PC-9 (cell line): ENCODE data around the gene GPRC5C. TPM values are rescaled to one million over a fixed set of nuclear protein-coding genes. Genes with fewer than 3 reads are reported as not detected.

Source experiments
- BruUV-seq: library from RNA; stranded (reverse); fragments of 400-500 nt; replicated peaks from 2 replicates; lab custom pipeline; 2021; lab: Mats Ljungman, UMichigan
- CTCF ChIA-PET: fragments of 300-600 bp; sonication (Branson Sonifier 250); formaldehyde crosslinking; loops from one replicate; lab custom pipeline; 2022; ENCODE audit warnings: antibody characterized with exemption; lab: Charles Lee
- POLR2A ChIA-PET: fragments of 300-600 bp; sonication (Branson Sonifier 250); formaldehyde crosslinking; loops from one replicate; lab custom pipeline; 2022; ENCODE audit warnings: antibody characterized with exemption; ENCODE audit not compliant: unreplicated experiment; lab: Charles Lee
- DNase-seq, 2 experiments: peaks; one replicate each; pipeline versions ENCODE4 v3.0.0 to v3.0.0-alpha.2; 2015 to 2022; ENCODE audit warnings: mixed read lengths in 1 of 2
- H2AFZ ChIP-seq: fragments of 200-600 bp; sonication (generic); 2 replicates; pipeline ENCODE4 v1.8.1; 2017; ENCODE audit warnings: antibody characterized with exemption
- H3F3A ChIP-seq: fragments of 200-600 bp; sonication (generic); 2 replicates; pipeline ENCODE4 v1.8.1; 2017; ENCODE audit warnings: antibody characterized with exemption, mild to moderate bottlenecking, low read depth; ENCODE audit not compliant: insufficient read depth
- H3K27ac ChIP-seq: fragments of 200-600 bp; sonication (generic); 2 replicates; pipeline ENCODE4 v1.6.1; 2016; ENCODE audit warnings: mixed run types
- H3K27me3 ChIP-seq: fragments of 200-600 bp; sonication (generic); 2 replicates; pipeline ENCODE4 v1.6.1; 2016; ENCODE audit warnings: low read depth, mixed run types; ENCODE audit not compliant: insufficient read depth
- H3K36me3 ChIP-seq: fragments of 200-600 bp; sonication (generic); 2 replicates; pipeline ENCODE4 v1.6.1; 2016; ENCODE audit warnings: low read depth, mixed run types
- H3K4me1 ChIP-seq: fragments of 200-600 bp; sonication (generic); replicated peaks from 2 replicates; pipeline ENCODE4 v1.6.1; 2016; ENCODE audit warnings: mixed run types; ENCODE audit not compliant: insufficient read depth
- H3K4me2 ChIP-seq: fragments of 200-600 bp; sonication (generic); 2 replicates; pipeline ENCODE4 v1.6.1; 2017; ENCODE audit warnings: mixed run types
- H3K4me3 ChIP-seq: fragments of 200-600 bp; sonication (generic); 2 replicates; pipeline ENCODE4 v1.6.1; 2016; ENCODE audit warnings: mixed run types
- H3K79me2 ChIP-seq: fragments of 200-600 bp; sonication (generic); 2 replicates; pipeline ENCODE4 v1.6.1; 2017; ENCODE audit warnings: low read depth, mixed run types
- H3K9me2 ChIP-seq: fragments of 200-600 bp; sonication (generic); 2 replicates; pipeline ENCODE4 v1.8.1; 2017; ENCODE audit warnings: mild to moderate bottlenecking; ENCODE audit not compliant: insufficient read depth
- H3K9me3 ChIP-seq: fragments of 200-600 bp; sonication (generic); 2 replicates; pipeline ENCODE4 v1.8.1; 2016; ENCODE audit warnings: low read depth; ENCODE audit not compliant: insufficient read depth
- H4K20me1 ChIP-seq: fragments of 200-600 bp; sonication (generic); 2 replicates; pipeline ENCODE4 v1.8.1; 2017; ENCODE audit not compliant: insufficient read depth
- EZH2 ChIP-seq: fragments of 200-600 bp; sonication (generic); IDR thresholded peaks from 2 replicates; pipeline ENCODE4 v1.8.0; 2017; ENCODE audit warnings: antibody characterized with exemption, low read depth
- intact Hi-C: fragments of 100-400 bp; cut with micrococcal nuclease; formaldehyde crosslinking; loops from one replicate; pipeline ENCODE4 v1.10.0; 2022; ENCODE audit not compliant: unreplicated experiment
- total RNA-seq: library from RNA; stranded (reverse); gene quantifications from 2 replicates; pipeline ENCODE4 v1.2.3, GENCODE V29; 2021
- TF ChIP-seq, protein P1 (sequence below): fragments of 200-600 bp; sonication (generic); conservative IDR thresholded peaks from 2 replicates; pipeline ENCODE4 v1.6.1; 2017; ENCODE audit warnings: mixed run types, antibody characterized with exemption, mild to moderate bottlenecking, moderate library complexity

The GPRC5C gene
- total RNA-seq, 1 experiment from 2014 or later: 27.9 TPM

DNA sequence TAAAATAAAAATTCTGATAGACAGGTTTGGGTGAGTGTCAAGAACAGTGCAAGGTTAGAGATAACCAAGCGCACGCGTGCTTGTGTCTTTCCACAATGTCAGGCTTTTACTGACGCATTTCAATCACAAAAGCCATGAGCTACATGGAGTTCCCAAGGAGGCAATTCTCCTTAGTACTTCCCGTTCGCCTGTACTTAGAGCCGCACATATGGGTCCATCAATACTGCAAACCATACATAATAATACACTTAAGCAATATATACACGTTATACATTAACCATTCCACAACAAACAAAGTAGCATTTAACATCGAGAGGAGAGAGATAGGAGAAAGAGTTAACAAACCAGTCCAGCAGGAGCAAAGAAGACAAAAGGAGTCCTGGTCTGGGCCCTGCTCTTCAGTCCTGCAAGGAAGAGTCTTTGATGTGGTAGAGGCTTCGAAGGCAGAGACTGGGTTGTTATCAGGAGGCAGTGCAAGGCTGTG, 11.9 kb upstream of the GPRC5C start:
- DNase-seq: no peak
- POLR2A ChIA-PET: no interaction called here
- Histone ChIP-seq H3K27ac (no peak overlapping the region), H2AFZ (no peak overlapping the region), H3K4me1 (peaks cover 13% of the 10 kb centered on the region), H3K79me2 (no peaks in the 10 kb centered on the region), H4K20me1 (no peaks in the 10 kb centered on the region), H3K36me3 (no peaks in the 10 kb centered on the region), H3F3A (peaks cover 9% of the 10 kb centered on the region; the same call in 1 of the 2 replicates), H3K4me3 (no peak overlapping the region), H3K9me3 (no peaks in the 10 kb centered on the region), H3K9me2 (no peaks in the 10 kb centered on the region), H3K4me2 (no peak overlapping the region), H3K27me3 (no peaks in the 10 kb centered on the region)
- CTCF ChIA-PET: no interaction called here
- intact Hi-C loops: no loop called here
- no TSS peak for BruUV-seq
- TF ChIP-seq EZH2: no peak
- TF ChIP-seq, protein P1, sequence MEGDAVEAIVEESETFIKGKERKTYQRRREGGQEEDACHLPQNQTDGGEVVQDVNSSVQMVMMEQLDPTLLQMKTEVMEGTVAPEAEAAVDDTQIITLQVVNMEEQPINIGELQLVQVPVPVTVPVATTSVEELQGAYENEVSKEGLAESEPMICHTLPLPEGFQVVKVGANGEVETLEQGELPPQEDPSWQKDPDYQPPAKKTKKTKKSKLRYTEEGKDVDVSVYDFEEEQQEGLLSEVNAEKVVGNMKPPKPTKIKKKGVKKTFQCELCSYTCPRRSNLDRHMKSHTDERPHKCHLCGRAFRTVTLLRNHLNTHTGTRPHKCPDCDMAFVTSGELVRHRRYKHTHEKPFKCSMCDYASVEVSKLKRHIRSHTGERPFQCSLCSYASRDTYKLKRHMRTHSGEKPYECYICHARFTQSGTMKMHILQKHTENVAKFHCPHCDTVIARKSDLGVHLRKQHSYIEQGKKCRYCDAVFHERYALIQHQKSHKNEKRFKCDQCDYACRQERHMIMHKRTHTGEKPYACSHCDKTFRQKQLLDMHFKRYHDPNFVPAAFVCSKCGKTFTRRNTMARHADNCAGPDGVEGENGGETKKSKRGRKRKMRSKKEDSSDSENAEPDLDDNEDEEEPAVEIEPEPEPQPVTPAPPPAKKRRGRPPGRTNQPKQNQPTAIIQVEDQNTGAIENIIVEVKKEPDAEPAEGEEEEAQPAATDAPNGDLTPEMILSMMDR: no peak

DNA sequence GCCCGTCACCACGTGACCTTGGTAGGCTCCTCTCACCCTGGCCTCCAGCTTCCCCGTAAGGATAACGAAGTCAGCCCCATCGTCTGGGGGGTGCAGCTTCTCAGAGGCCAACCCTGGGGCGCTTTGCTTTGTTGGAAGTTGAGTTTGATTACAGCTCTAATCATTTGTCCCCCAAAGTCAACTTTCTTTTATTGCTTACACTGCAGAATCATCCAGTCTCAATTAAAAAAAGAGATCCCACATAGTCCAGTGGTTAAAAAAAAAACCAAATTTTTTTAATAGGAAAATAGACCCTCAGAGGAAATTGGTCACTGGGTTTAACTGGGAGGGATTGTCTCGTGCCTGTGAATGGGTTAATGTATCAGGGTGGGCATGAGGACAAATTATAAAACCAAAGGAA, 7.8 kb upstream of the GPRC5C start:
- Histone ChIP-seq H4K20me1 (no peaks in the 10 kb centered on the region), H3K4me1 (peaks cover 9% of the 10 kb centered on the region), H2AFZ (no peak overlapping the region), H3K9me2 (no peaks in the 10 kb centered on the region), H3F3A (no peaks in the 10 kb centered on the region; the same call in 1 of the 2 replicates), H3K9me3 (no peaks in the 10 kb centered on the region), H3K36me3 (no peaks in the 10 kb centered on the region), H3K4me2 (no peak overlapping the region), H3K79me2 (no peaks in the 10 kb centered on the region), H3K4me3 (no peak overlapping the region), H3K27me3 (no peaks in the 10 kb centered on the region), H3K27ac (no peak overlapping the region)
- POLR2A ChIA-PET: no interaction called here
- CTCF ChIA-PET: no interaction called here
- DNase-seq: no peak
- TF ChIP-seq EZH2: no peak
- TF ChIP-seq, protein P1: no peak
- no TSS peak for BruUV-seq
- intact Hi-C loops: no loop called here

DNA sequence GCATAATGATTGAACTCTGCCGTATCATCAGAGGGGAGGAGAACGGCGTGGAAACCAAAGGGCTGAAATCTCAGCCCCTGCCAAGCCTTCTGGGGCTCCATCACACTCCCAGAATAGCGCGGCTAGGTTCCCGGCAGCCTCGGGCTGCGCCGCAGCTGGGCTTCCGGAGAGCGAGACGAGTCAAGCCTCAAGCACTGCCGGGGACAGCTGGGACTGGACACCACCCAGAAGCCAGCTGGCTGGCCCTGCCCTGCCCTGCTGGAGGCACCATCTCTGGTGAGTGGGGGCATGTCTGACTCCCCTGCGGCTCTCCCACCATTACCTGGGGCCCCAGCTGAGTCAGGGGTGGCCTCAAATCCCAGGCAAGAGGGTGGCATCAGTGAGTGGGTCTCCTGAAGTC, 7.2 kb upstream of the GPRC5C start:
- no TSS peak for BruUV-seq
- Histone ChIP-seq H3K27ac (no peak overlapping the region), H3K9me3 (no peaks in the 10 kb centered on the region), H3K4me2 (no peak overlapping the region), H3K79me2 (no peaks in the 10 kb centered on the region), H4K20me1 (no peaks in the 10 kb centered on the region), H2AFZ (no peak overlapping the region), H3K9me2 (no peaks in the 10 kb centered on the region), H3K4me1 (peaks cover 11% of the 10 kb centered on the region), H3K27me3 (no peaks in the 10 kb centered on the region), H3K4me3 (no peak overlapping the region), H3K36me3 (no peaks in the 10 kb centered on the region), H3F3A (peaks cover under 1% of the 10 kb centered on the region; the same call in 1 of the 2 replicates)
- DNase-seq: no peak
- intact Hi-C loops: no loop called here
- TF ChIP-seq, protein P1: no peak
- no peak for TF ChIP-seq EZH2
- ChIA-PET CTCF (no interaction called here), POLR2A (no interaction called here)
